HT1080 (cell line): Measurements from ENCODE around the gene MAOB. TPM values are rescaled to one million over a fixed set of nuclear protein-coding genes. Genes with fewer than 3 reads are reported as not detected.
A peak's percentile ranks its signal among the peaks of the same experiment; 100 is the strongest.
"Not testable (repeated sequence)": the region's sequence is repeated elsewhere in the genome, so short reads cannot be mapped to it uniquely, and the experiment has no call there.

Source experiments
- DNase-seq: peaks from one replicate; pipeline ENCODE4 v3.0.0-alpha.2; 2015; ENCODE audit warnings: low read depth
- total RNA-seq: library from RNA; depleted of rRNA; stranded (reverse); fragments of >200 nt; shearing (Covaris generic); gene quantifications from 2 replicates; pipeline ENCODE4 v1.2.3, GENCODE V29; 2014

Gene MAOB
- total RNA-seq, 1 experiment from 2014 or later = not detected

- DNase-seq = no peak
Measured at GRCh38 chrX:43758044-43758443, 124.2 kb downstream of the MAOB start.

GRCh38 chrX:43756076-43756475 lies 126.2 kb downstream of the MAOB start:
- DNase-seq = no peak

GRCh38 chrX:43753637-43754036 lies 128.6 kb downstream of the MAOB start:
- peak; percentile 24 for DNase-seq

GRCh38 chrX:43750248-43750676 lies 132.0 kb downstream of the MAOB start:
- peak; percentile 32 for DNase-seq

GRCh38 chrX:43747476-43747875 lies 134.8 kb downstream of the MAOB start:
- DNase-seq = no peak

GRCh38 chrX:43745938-43746721 lies 136.1 kb downstream of the MAOB start:
- no peak for DNase-seq

- DNase-seq = no peak
Measured at GRCh38 chrX:43744284-43744683, 138.0 kb downstream of the MAOB start.

- DNase-seq = no peak
Measured at GRCh38 chrX:43743100-43743822, 139.0 kb downstream of the MAOB start.

GRCh38 chrX:43741843-43742573 lies 140.2 kb downstream of the MAOB start:
- DNase-seq = peak; percentile 8

GRCh38 chrX:43735957-43736356 lies 146.3 kb downstream of the MAOB start:
- DNase-seq = no peak

- no peak for DNase-seq
Measured at GRCh38 chrX:43735534-43735933, 146.7 kb downstream of the MAOB start.

GRCh38 chrX:43734444-43734843 lies 147.8 kb downstream of the MAOB start:
- DNase-seq = no peak

- no peak for DNase-seq
Measured at GRCh38 chrX:43733699-43734098, 148.6 kb downstream of the MAOB start.

- no peak for DNase-seq
Measured at GRCh38 chrX:43731086-43731485, 151.2 kb downstream of the MAOB start.

- DNase-seq = no peak
Measured at GRCh38 chrX:43728966-43729365, 153.3 kb downstream of the MAOB start.

- no peak for DNase-seq
Measured at GRCh38 chrX:43728002-43728401, 154.2 kb downstream of the MAOB start.

GRCh38 chrX:43727254-43727653 lies 155.0 kb downstream of the MAOB start:
- not testable (repeated sequence) for DNase-seq

GRCh38 chrX:43725227-43725626 lies 157.0 kb downstream of the MAOB start:
- not testable (repeated sequence) for DNase-seq

GRCh38 chrX:43720961-43721360 lies 161.3 kb downstream of the MAOB start:
- DNase-seq = no peak

- DNase-seq = peak; percentile 62
Measured at GRCh38 chrX:43720082-43720481, 162.2 kb downstream of the MAOB start.

GRCh38 chrX:43718956-43719355 lies 163.3 kb downstream of the MAOB start:
- DNase-seq = peak; percentile 86

- DNase-seq = peak; percentile 76
Measured at GRCh38 chrX:43718546-43718945, 163.7 kb downstream of the MAOB start.
